ENCODE results near the gene SCGB1D2.

The SCGB1D2 gene

DNA sequence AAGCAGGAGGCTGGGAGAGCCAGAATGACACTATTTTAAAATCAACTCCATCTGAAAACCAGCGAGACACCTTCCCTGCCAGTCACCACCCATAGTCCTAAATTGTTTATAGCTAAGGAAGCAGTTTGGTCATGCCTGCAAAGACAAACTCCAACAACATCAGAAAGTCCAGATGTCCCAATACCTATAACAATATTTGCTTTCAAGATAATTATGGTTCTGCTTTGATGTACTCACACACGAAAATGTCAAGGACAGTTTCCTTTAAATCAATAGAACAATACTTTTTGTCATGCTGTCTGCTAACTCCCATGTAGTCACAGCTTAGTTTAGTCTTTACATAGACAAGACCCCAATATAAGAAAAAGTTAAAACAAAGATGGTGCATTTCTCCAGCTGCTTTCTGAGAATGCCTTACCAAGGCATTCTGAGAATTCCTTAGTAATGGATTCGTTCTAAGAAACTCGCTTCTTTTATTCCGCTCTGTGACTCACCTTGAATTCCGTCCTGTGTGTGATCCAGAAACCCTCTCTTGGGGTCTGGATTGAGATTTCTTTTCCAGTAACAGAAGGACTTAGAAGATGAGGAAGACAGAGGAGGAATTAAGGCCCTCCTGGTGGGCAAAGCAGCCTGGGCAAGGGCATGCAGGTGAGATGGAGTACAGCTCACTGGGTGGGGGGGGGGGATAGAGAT, 18.4 kb downstream of the SCGB1D2 start:
- DNase-seq (ENCODE audit: low read depth), result no peak

- no peak for DNase-seq (ENCODE audit: low read depth)
Observed at GRCh38 chr11:62264004-62264403, 22.0 kb downstream of the SCGB1D2 start.

DNA sequence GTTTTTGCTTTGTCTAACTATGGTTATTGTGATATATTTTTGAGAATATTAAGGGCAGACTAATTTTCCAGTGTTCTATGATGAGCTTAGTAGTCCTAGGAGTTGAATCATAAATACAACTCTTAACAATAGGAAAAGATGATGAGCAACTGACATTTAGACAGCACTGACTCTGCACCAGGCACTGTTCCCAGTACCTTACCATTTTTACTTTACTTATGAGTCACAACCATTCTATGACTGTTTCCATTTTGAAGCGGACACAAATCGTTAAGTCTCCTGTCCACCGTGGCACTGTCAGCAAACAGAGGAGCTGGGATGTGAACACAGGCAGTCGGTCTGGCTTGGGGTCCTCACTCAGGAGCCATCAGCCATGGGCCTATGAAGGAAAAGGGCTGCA, 24.5 kb downstream of the SCGB1D2 start:
- no peak for DNase-seq (ENCODE audit: low read depth)

DNA sequence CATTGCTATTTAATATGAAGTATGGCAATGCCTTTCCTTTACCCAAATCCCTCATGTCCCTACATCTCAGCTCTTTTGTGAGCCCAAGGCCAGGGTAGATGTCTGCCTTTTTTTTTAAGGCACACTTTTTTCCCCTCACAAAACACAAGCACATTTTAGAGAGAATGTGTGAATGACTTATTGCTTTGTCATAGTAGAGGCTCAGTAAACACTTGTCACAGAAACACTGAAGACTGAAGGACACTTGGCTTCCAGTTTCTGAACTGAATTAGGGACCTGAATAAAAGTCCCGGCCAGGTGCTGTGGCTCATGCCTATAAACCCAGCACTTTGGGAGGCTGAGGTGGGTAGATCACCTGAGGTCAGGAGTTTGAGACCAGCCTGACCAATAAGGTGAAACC, 25.0 kb downstream of the SCGB1D2 start:
- DNase-seq (ENCODE audit: low read depth), result no peak

DNA sequence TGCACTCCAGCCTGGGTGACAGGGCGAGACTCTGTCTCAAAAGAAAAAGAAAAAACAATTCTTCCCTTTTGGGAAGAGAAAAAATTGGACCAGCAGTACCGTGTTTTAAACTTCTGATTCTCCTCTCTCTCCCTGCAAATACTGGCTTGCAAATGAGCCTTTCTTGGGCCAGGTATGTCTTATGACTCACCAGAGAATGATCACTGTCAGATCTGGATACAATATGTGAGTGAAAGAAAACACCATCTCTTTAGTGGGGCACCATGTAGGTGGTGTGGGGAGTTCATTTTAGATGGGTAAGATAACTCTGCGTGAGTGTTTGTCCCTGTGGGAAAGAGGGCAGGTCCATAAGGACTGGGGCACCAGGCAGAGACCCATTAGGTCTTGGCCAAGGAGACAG, 25.5 kb downstream of the SCGB1D2 start:
- no peak for DNase-seq (ENCODE audit: low read depth)

- no peak for DNase-seq (ENCODE audit: low read depth)
Observed at GRCh38 chr11:62269654-62270278, 27.7 kb downstream of the SCGB1D2 start, which contains the start of gene SCGB2A2. Gene SCGB2A2, plus strand, starts transcription at chr11:62270158. Its CDS starts 59 bp downstream, at chr11:62270217.

DNA sequence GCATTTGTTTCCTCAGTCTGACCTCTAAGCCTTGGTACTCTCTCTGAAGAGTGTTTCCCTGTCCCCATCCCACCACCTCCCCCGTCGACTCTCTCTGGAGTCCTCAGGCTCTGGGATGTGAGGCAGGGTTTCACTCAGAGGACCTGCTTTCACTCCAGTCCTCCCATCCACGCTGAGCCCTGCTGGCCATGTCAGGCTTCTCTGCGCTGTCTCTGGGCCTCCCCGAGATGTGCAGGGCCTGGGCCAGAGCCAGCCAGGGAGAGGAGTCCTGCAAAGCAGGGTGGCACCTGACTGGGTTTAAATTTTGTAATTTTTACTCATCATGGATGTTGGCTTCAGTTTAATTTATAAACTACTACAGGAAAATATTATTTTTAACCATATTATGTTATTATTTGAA, 31.2 kb downstream of the SCGB1D2 start:
- DNase-seq (ENCODE audit: low read depth), result no peak

DNA sequence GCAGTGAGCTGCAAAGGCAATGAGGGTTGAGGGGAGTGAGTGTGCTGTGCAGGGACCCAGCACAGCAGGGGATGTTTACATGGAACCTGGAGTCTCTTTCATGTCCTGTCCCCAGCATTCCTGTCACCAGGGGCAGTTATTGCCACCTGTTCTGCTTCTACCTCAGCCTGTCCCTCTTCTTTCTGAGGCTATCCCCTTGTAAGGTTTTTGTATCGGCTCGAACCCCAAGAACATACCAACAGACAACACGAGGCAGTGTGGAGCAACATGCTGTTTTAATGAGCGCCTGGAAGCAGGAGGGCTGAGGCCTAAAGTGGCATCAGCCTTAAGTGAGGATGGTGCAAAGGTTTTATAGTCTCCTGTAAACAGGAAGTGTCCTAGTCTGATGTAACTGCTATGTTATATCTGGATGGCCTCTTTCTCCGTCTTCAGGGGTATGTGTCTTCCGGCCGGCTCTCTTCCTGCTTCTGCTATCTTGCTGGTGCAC, 31.8 kb downstream of the SCGB1D2 start:
- no peak for DNase-seq (ENCODE audit: low read depth)

DNA sequence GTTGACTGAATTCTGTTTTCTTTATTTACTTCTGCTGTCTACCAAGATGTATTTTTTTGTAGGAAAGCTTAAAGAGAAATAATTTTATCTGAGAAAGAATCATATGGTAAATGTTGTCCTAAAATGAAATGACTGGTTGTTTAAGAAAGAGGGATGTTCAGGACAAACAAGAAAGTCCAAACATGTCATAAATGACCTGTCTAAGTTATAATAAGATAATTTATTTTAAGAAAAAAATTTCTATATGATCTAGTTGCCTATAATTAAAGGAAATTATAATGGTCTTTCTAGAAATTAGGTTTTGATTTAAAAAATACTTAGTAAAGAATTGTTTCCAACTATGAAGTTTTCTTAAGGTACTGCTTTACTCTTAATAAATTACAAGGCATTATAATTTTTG, 38.4 kb downstream of the SCGB1D2 start:
- no peak for DNase-seq (ENCODE audit: low read depth)
